Retinal pigment epithelial cell (primary cell): ENCODE data around the gene MEX3A.
A peak's percentile ranks its signal among the peaks of the same experiment; 100 is the strongest.

Experiments
- DNase-seq: peaks from one replicate; pipeline ENCODE4 v3.0.0-alpha.2; 2010; ENCODE audit warnings: low read depth
- H3K4me3 ChIP-seq: 2 replicates; pipeline ENCODE4 v1.5.1; 2011; ENCODE audit warnings: mild to moderate bottlenecking, low read length, control low read depth, moderate library complexity
- TF ChIP-seq, protein P1 (sequence below): conservative IDR thresholded peaks from 2 replicates; pipeline ENCODE4 v1.5.1; 2011; ENCODE audit warnings: low read depth, low read length, control low read depth, inconsistent platforms

Gene MEX3A

DNA sequence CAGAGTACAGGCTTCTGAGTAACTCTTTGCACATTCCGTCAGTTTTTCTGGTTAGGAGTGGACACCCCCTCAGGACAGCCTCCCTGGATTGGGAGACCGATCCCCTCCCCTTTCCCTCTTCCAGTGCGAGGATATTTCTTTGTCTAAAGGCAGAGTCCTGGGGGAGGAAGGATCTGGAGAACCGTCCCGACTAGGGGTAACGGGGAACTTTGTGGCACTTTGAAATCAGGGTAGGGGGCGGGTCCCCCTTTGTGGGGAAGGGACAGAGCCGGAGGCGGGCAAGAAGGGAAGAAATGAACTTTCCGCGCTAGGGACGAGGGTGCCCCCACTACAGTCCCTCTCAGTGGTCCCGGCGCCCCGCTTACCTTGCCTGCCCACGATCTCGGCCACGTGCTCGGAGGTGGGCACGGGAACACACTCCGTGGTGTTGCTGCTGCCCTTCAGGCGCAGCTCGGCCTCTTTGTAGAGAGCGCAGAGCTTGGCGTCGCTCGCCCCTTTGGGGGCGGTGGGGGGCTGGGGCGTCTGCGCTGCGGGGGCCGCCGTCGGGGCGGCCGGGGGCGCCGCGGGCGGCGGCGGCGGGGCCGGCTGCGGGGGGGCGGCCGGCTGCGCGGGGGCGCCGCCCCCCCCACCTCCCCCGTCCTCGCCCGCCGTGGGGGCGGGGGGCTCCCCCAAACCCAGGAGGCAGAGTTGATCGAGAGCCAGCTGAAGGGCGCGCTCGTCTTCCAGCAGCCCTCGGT lies 917 bp downstream of the MEX3A start:
- peak overlapping the region; percentile 88 for H3K4me3 ChIP-seq
- TF ChIP-seq, protein P1, sequence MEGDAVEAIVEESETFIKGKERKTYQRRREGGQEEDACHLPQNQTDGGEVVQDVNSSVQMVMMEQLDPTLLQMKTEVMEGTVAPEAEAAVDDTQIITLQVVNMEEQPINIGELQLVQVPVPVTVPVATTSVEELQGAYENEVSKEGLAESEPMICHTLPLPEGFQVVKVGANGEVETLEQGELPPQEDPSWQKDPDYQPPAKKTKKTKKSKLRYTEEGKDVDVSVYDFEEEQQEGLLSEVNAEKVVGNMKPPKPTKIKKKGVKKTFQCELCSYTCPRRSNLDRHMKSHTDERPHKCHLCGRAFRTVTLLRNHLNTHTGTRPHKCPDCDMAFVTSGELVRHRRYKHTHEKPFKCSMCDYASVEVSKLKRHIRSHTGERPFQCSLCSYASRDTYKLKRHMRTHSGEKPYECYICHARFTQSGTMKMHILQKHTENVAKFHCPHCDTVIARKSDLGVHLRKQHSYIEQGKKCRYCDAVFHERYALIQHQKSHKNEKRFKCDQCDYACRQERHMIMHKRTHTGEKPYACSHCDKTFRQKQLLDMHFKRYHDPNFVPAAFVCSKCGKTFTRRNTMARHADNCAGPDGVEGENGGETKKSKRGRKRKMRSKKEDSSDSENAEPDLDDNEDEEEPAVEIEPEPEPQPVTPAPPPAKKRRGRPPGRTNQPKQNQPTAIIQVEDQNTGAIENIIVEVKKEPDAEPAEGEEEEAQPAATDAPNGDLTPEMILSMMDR: no peak
- DNase-seq: no peak

DNA sequence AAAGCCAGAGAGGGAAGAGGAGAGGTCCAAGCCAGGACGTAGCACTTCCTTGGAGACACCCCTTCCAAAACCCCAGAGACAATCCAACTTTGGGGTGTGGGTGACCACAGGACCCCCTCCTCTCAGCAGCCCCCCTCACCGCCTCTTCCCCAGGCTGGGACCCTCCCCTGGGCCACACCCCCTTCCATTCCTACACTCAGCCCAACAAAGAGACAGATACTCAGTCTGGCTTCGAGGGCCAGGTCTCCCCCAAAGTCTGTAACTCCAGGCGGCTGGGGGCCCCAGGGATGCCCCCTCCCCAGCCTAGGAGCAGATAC lies 1.4 kb downstream of the MEX3A start:
- no peak for DNase-seq
- peak overlapping the region; percentile 88 for H3K4me3 ChIP-seq
- TF ChIP-seq, protein P1: no peak

DNA sequence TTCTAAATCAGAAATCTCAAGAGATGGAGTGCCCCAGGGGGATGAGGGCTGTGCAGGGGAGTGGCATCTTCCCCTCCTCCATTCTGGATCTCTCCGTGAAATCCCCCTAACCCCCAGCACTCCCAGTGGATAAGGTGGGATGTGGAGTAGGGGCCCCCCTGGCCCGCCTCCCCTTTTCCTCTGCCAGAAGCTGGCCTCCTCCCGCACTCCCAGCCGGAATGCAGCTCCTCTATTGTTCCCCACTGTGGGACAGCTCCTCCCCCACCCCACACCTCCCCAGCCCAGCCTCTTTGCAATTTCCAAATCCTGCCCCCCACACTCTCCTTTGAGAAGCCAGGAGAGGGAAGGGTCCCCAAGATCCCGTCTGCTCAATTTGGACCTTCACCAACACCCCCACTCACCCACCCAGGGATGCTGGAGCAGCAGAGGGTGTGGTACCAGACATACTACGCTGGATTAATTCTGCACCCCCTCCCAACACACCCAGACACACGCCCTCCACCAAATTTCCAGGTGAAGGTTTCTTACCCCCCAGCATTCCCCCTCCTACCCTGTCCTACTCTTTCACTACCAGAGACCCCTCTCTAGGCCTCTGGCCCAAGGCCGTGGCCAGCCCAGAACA lies 1.9 kb downstream of the MEX3A start:
- TF ChIP-seq, protein P1: no peak
- no peak for DNase-seq
- peak overlapping the region; percentile 88 for H3K4me3 ChIP-seq

DNA sequence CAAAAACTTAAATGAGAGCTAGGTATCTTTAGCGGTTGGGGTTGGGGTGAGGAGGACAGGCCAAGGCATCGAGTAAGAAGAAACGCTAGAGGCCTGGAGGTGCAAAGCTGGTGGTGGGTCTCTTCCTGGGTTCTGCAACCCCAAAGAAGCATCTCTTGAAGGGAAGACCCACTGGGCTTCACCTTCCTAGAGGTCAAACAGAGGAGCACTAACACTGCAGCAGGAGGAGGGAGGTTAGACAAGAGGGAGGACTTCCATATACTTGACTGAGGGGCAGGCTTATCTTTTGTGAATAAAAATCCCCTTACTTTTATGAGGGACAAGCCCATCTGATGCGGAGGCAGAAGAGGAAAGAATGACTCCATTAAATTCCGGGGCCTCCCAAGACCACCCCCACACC lies 2.5 kb downstream of the MEX3A start:
- H3K4me3 ChIP-seq: peak overlapping the region; percentile 88
- TF ChIP-seq, protein P1: no peak

DNA sequence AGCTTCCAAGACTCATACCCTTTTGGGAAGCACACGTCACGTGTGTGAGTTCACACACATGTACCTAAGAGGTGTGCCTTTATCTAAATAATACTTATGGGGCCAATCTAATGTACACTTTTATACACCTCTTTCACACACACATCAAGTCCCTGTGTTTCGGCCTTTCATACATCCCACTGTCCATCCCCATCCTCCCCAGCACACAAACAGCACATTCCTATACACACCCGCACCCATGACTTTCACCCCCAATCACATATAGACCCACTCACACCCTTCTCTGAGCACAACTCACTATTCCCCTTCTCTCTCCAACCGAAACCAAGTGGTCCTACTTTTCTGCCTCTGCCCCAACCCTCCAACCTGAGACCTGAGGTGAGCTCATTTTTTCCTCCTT lies 3.5 kb downstream of the MEX3A start:
- DNase-seq: no peak
- peak overlapping the region; percentile 11 for H3K4me3 ChIP-seq
- TF ChIP-seq, protein P1: no peak

More for the DNA sequence above, 2.5 kb downstream of the MEX3A start:
- no peak for DNase-seq

DNA sequence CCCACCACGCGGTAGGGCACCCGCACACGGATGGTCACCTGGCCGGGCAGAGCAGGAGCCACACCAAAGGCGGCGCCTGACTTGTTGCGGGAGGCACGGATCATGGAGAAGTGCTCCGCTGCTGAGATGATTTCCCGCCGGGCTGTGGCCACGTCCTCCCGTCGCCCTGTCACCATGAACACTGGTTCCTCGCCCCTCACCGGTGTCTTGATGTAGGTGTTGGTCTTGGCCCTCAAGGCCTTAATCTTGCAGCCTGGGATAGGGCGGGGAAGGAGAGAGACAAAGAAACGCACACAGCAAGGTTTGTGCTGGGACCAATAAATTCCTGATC lies 4.9 kb downstream of the MEX3A start:
- H3K4me3 ChIP-seq: no peak overlapping the region
- DNase-seq: no peak
- TF ChIP-seq, protein P1: no peak
